Lung (tissue), 12 donors: ENCODE data around the gene ARL6IP4. TPM values are rescaled to one million over a fixed set of nuclear protein-coding genes. Genes with fewer than 3 reads are reported as not detected.
A peak's percentile ranks its signal among the peaks of the same experiment; 100 is the strongest.

Experiments used
- ATAC-seq: fragments of 200-7000 bp; cut with Tn5 transposase; one replicate; pipeline ENCODE4 v1.9.1; 2020; ENCODE audit warnings: moderate number of reproducible peaks; ENCODE audit not compliant: insufficient read depth, low FRiP score
- DNase-seq, 3 donors: peaks; one replicate each; pipeline ENCODE4 v3.0.0-alpha.2; 2013 to 2017
- H3K27ac ChIP-seq, 2 donors: one replicate each; pipeline ENCODE4 v1.5.1; 2013; ENCODE audit warnings: mild to moderate bottlenecking in 2 of 2, moderate library complexity in 2 of 2, control low read depth in 1 of 2, inconsistent platforms in 1 of 2, low read depth in 1 of 2, low read length in 1 of 2
- H3K27me3 ChIP-seq, 3 donors: one replicate each; pipeline ENCODE4 v1.5.1; 2013; ENCODE audit warnings: low read length in 2 of 3; ENCODE audit not compliant: control insufficient read depth in 3 of 3, insufficient read depth in 3 of 3
- H3K36me3 ChIP-seq, 4 donors: one replicate each; pipeline ENCODE4 v1.5.1; 2013; ENCODE audit warnings: low read length in 4 of 4, mild to moderate bottlenecking in 1 of 4, moderate library complexity in 1 of 4; ENCODE audit not compliant: control insufficient read depth in 4 of 4, insufficient read depth in 4 of 4
- H3K4me1 ChIP-seq, 5 donors: one replicate each; pipeline ENCODE4 v1.5.1; 2013; ENCODE audit warnings: low read length in 5 of 5, mild to moderate bottlenecking in 2 of 5, moderate library complexity in 1 of 5; ENCODE audit not compliant: control insufficient read depth in 5 of 5, insufficient read depth in 5 of 5
- H3K4me3 ChIP-seq: one replicate; pipeline ENCODE4 v1.5.1; 2013; ENCODE audit warnings: mild to moderate bottlenecking, control low read depth, moderate library complexity
- H3K9ac ChIP-seq, 2 donors: one replicate each; pipeline ENCODE4 v1.5.1; 2013; ENCODE audit warnings: low read length in 2 of 2, control low read depth in 1 of 2; ENCODE audit not compliant: insufficient read depth in 1 of 2
- H3K9me3 ChIP-seq, 4 donors: one replicate each; pipeline ENCODE4 v1.5.1; 2013; ENCODE audit warnings: low read length in 3 of 4, mild to moderate bottlenecking in 1 of 4, moderate library complexity in 1 of 4; ENCODE audit not compliant: control insufficient read depth in 4 of 4, insufficient read depth in 3 of 4
- CTCF ChIP-seq: IDR thresholded peaks from 2 replicates; pipeline ENCODE4 v1.5.1; 2012; ENCODE audit warnings: mild to moderate bottlenecking; ENCODE audit errors: control extremely low read depth, extremely low read depth
- WGBS, 2 donors: extraction: QIAGEN DNeasy Blood & Tissue Kit; methylation state at CpG; one replicate each; pipeline ENCODE4 v1.1.7; 2013; 5-methylcytosine and 5-hydroxymethylcytosine counted together
- polyA plus RNA-seq, 2 donors: library from polyadenylated mRNA; stranded (reverse); fragments of 200-250 nt; gene quantifications; one replicate each; pipeline ENCODE4 v1.2.1, GENCODE V29; 2013
- total RNA-seq, 2 donors: library from RNA; depleted of rRNA in 1 of 2; stranded (reverse); fragments of >200 nt in 1 of 2; gene quantifications; one replicate each; pipeline ENCODE4 v1.2.1, GENCODE V29; 2014 to 2021
- donor health status: control.
- donor health status: control.
- donor health status: Bipolar disorder and iron deficiency.
- donor health status: healthy.
- donor health status: DM: yes; HTN: yes; CAD: no.

Gene ARL6IP4
- total and polyA plus RNA-seq, 4 donors: 83.6 to 354 (median 192) TPM

- no peak overlapping the region for H3K4me3 ChIP-seq
- no peak for TF ChIP-seq CTCF
- peak in 2 of 3 donors; percentile 30 to 43 for DNase-seq
- H3K9ac ChIP-seq: no peak overlapping the region
- no peaks in the 10 kb centered on the region for H3K36me3 ChIP-seq
- H3K27me3 ChIP-seq: no peaks in the 10 kb centered on the region
- WGBS, 2 donors: 26 to 32% methylated on average over 10 of the region's 10 CpGs
- peaks cover 0 to 23% (median 0%) of the 10 kb centered on the region in 5 donors for H3K4me1 ChIP-seq
- H3K9me3 ChIP-seq: no peaks in the 10 kb centered on the region
- ATAC-seq: peak; percentile 81
- H3K27ac ChIP-seq: peak overlapping the region; percentile 50 to 87
These were observed 33.7 kb upstream of the ARL6IP4 start for GRCh38 chr12:122946690-122947341.

- no peaks in the 10 kb centered on the region for H3K27me3 ChIP-seq
- H3K4me3 ChIP-seq: no peak overlapping the region
- no peaks in the 10 kb centered on the region for H3K36me3 ChIP-seq
- H3K4me1 ChIP-seq: peaks cover 0 to 23% (median 0%) of the 10 kb centered on the region in 5 donors
- peak; percentile 5 for ATAC-seq
- TF ChIP-seq CTCF: no peak
- peak overlapping the region; percentile 50 to 87 for H3K27ac ChIP-seq
- H3K9me3 ChIP-seq: no peaks in the 10 kb centered on the region
- 41 to 45% methylated on average over 15 of the region's 15 CpGs for WGBS, 2 donors
- no peak for DNase-seq
- no peak overlapping the region for H3K9ac ChIP-seq
These were observed 33.1 kb upstream of the ARL6IP4 start for GRCh38 chr12:122947352-122947792.

GRCh38 chr12:122948605-122949004 lies 31.9 kb upstream of the ARL6IP4 start:
- no peak for DNase-seq
- ATAC-seq: no peak
- Histone ChIP-seq H3K36me3 (no peaks in the 10 kb centered on the region), H3K27ac (no peak overlapping the region), H3K9me3 (no peaks in the 10 kb centered on the region), H3K4me3 (no peak overlapping the region), H3K27me3 (no peaks in the 10 kb centered on the region), H3K9ac (no peak overlapping the region), H3K4me1 (peaks cover 0 to 23% (median 0%) of the 10 kb centered on the region in 5 donors)
- WGBS, 2 donors: 90 to 93% methylated on average over 12 to 14 of the region's 14 CpGs
- no peak for TF ChIP-seq CTCF
